CD4-positive, alpha-beta T cell treated with Interleukin-6 for 4 hours (primary cell): Measurements from ENCODE around the gene TUBG2.

Source experiments
- DNase-seq: peaks from one replicate; pipeline ENCODE4 v3.0.0-alpha.2; 2020; ENCODE audit warnings: mixed read lengths

The TUBG2 gene

GRCh38 chr17:42700586-42701289 lies 41.7 kb downstream of the TUBG2 start:
- DNase-seq = no peak

- no peak for DNase-seq
Observed at GRCh38 chr17:42702446-42702845, 43.4 kb downstream of the TUBG2 start.

GRCh38 chr17:42704490-42704836 lies 45.4 kb downstream of the TUBG2 start:
- DNase-seq = no peak

- DNase-seq = no peak
Observed at GRCh38 chr17:42704837-42705494, 45.9 kb downstream of the TUBG2 start.

- DNase-seq = peak; percentile 56
Observed at GRCh38 chr17:42706732-42707131, 47.6 kb downstream of the TUBG2 start.

- no peak for DNase-seq
Observed at GRCh38 chr17:42708588-42708987, 49.5 kb downstream of the TUBG2 start.

GRCh38 chr17:42709561-42709960 lies 50.5 kb downstream of the TUBG2 start:
- DNase-seq = no peak
